K562 (cell line): ENCODE results near the gene PROK1. TPM values are rescaled to one million over a fixed set of nuclear protein-coding genes. Genes with fewer than 3 reads are reported as not detected.

Experiments
- ATAC-seq: fragments of 200-7000 bp; cut with Tn5 transposase; 3 replicates; pipeline ENCODE4 v1.9.1; 2020; ENCODE audit warnings: moderate library complexity
- BruUV-seq: library from RNA; stranded (reverse); fragments of 400-500 nt; replicated peaks from 2 replicates; lab custom pipeline; 2021; lab: Mats Ljungman, UMichigan
- CTCF ChIA-PET: fragments of 300-600 bp; formaldehyde crosslinking; extraction: SDS; loops from one replicate; lab custom pipeline; 2021; ENCODE audit warnings: low intra/inter-chr PET ratio; lab: Yijun Ruan, JAX
- POLR2A ChIA-PET: fragments of 300-600, 350-650 bp; sonication (Branson Sonifier 250); formaldehyde crosslinking; extraction: SDS; loops from one replicate; lab custom pipeline; 2021; ENCODE audit warnings: antibody characterized with exemption, inconsistent platforms; lab: Yijun Ruan, JAX
- DNase-seq, 4 experiments: peaks; one replicate each; pipeline versions ENCODE4 v3.0.0 to v3.0.0-alpha.2; 2011 to 2018; ENCODE audit warnings: low spot score in 3 of 4, mixed read lengths in 3 of 4; ENCODE audit errors: extremely low read depth in 1 of 4
- FAIRE-seq: peaks from 2 replicates; lab custom pipeline; 2011; peaks lifted over from hg19 to GRCh38; lab: Jason Lieb, UNC
- H2AFZ ChIP-seq: 2 replicates; pipeline ENCODE4 v1.6.0; 2011; ENCODE audit warnings: low read depth, low read length, control low read depth, inconsistent platforms
- H3K27ac ChIP-seq: fragments of 200-600 bp; 3 replicates; pipeline ENCODE4 v1.8.0; 2011; ENCODE audit warnings: low read depth, mild to moderate bottlenecking, control low read depth, inconsistent platforms, low read length, moderate library complexity, mixed read lengths; ENCODE audit errors: extremely low read depth
- H3K27me3 ChIP-seq, 2 experiments: fragments of 300-600 bp in 1 of 2; 2 replicates in 1 of 2; 3 replicates in 1 of 2; pipeline versions ENCODE4 v1.6.0 to v1.8.0; 2011; ENCODE audit warnings: inconsistent platforms in 2 of 2, low read length in 2 of 2, mild to moderate bottlenecking in 1 of 2, mixed read lengths in 1 of 2, moderate library complexity in 1 of 2; ENCODE audit not compliant: control insufficient read depth in 2 of 2, insufficient read depth in 2 of 2
- H3K36me3 ChIP-seq: fragments of 300-600 bp; 3 replicates; pipeline ENCODE4 v1.8.0; 2011; ENCODE audit warnings: mild to moderate bottlenecking, low read length, inconsistent platforms; ENCODE audit not compliant: control insufficient read depth, insufficient read depth
- H3K4me1 ChIP-seq, 2 experiments: fragments of 200-600 bp in 1 of 2; replicated peaks in 1 of 2; 2 replicates in 1 of 2; 3 replicates in 1 of 2; pipeline versions ENCODE4 v1.5.1 to v1.8.0; 2011; ENCODE audit warnings: inconsistent platforms in 2 of 2, low read length in 2 of 2, mild to moderate bottlenecking in 1 of 2, mixed read lengths in 1 of 2, moderate library complexity in 1 of 2; ENCODE audit not compliant: control insufficient read depth in 2 of 2, insufficient read depth in 2 of 2
- H3K4me2 ChIP-seq: 2 replicates; pipeline ENCODE4 v1.6.1; 2011; ENCODE audit warnings: low read length, control low read depth, inconsistent platforms, mixed read lengths; ENCODE audit not compliant: insufficient read depth
- H3K4me3 ChIP-seq: fragments of 200-600 bp; sonication (generic), shearing (Covaris generic); 2 replicates; pipeline ENCODE4 v1.5.1; 2016; ENCODE audit warnings: control low read depth, inconsistent platforms
- H3K79me2 ChIP-seq: fragments of 200-600 bp; 3 replicates; pipeline ENCODE4 v1.8.0; 2011; ENCODE audit warnings: low read length, inconsistent platforms; ENCODE audit not compliant: control insufficient read depth, insufficient read depth
- H3K9ac ChIP-seq, 2 experiments: 2 replicates each; pipeline versions ENCODE4 v1.6.0 to v1.6.1; 2011; ENCODE audit warnings: low read depth in 2 of 2, low read length in 2 of 2, control low read depth in 1 of 2, inconsistent platforms in 1 of 2, mild to moderate bottlenecking in 1 of 2, mixed read lengths in 1 of 2; ENCODE audit not compliant: insufficient read depth in 1 of 2
- H3K9me1 ChIP-seq: one replicate; pipeline ENCODE4 v1.6.0; 2011; ENCODE audit warnings: inconsistent platforms, mild to moderate bottlenecking, low read length, moderate library complexity; ENCODE audit not compliant: control insufficient read depth, insufficient read depth
- H3K9me3 ChIP-seq: replicated peaks from 2 replicates; pipeline ENCODE4 v1.5.1; 2011; ENCODE audit warnings: low read depth, low read length, inconsistent platforms; ENCODE audit not compliant: control insufficient read depth, insufficient read depth
- H4K20me1 ChIP-seq: replicated peaks from 2 replicates; pipeline ENCODE4 v1.6.1; 2011; ENCODE audit warnings: low read length, inconsistent platforms, mixed read lengths; ENCODE audit not compliant: control insufficient read depth, insufficient read depth
- CTBP1 ChIP-seq: fragments of 450-650 bp; IDR thresholded peaks from 2 replicates; pipeline ENCODE4 v1.6.1; 2016; ENCODE audit warnings: borderline replicate concordance
- IFI16 ChIP-seq: fragments of 250-450 bp; sonication (Bioruptor Pico); IDR thresholded peaks from 2 replicates; pipeline ENCODE4 v2.1.2; 2022; ENCODE audit warnings: mild to moderate bottlenecking, inconsistent platforms
- KLF10 ChIP-seq: fragments of 250-450 bp; sonication (Bioruptor Pico); IDR thresholded peaks from 2 replicates; pipeline ENCODE4 v1.6.1; 2021; ENCODE audit warnings: matching md5 sums
- MCM2 ChIP-seq: fragments of 450-650 bp; IDR thresholded peaks from 2 replicates; pipeline ENCODE4 v1.6.1; 2017; ENCODE audit warnings: low read depth, mild to moderate bottlenecking
- NONO ChIP-seq, 2 experiments: fragments of 200-400 bp in 1 of 2; fragments of 450-650 bp in 1 of 2; formaldehyde crosslinking in 1 of 2; IDR thresholded peaks; 2 replicates each; pipeline ENCODE4 v1.6.1; 2017; ENCODE audit warnings: low read depth in 2 of 2, mild to moderate bottlenecking in 2 of 2, moderate library complexity in 2 of 2, low read length in 1 of 2
- RBFOX2 ChIP-seq: fragments of 200-400 bp; formaldehyde crosslinking; IDR thresholded peaks from 2 replicates; pipeline ENCODE4 v1.6.1; 2017; ENCODE audit warnings: low read depth, mild to moderate bottlenecking, low read length, moderate library complexity
- SAP30 ChIP-seq: fragments of 200-600 bp; sonication (generic); IDR thresholded peaks from 2 replicates; pipeline ENCODE4 v1.6.1; 2012; ENCODE audit warnings: borderline replicate concordance, low read depth, mild to moderate bottlenecking, moderate library complexity, low read length, control low read depth, inconsistent platforms; ENCODE audit not compliant: insufficient read depth, poor library complexity, severe bottlenecking
- SOX6 ChIP-seq: fragments of 450-650 bp; IDR thresholded peaks from 2 replicates; pipeline ENCODE4 v1.6.1; 2014; ENCODE audit warnings: mild to moderate bottlenecking
- ZBTB8A ChIP-seq: fragments of 450-650 bp; IDR thresholded peaks from 2 replicates; pipeline ENCODE4 v1.6.1; 2018; ENCODE audit warnings: mild to moderate bottlenecking, moderate library complexity; ENCODE audit not compliant: partially characterized antibody
- ZNF23 ChIP-seq: fragments of 250-450 bp; sonication (Bioruptor Pico); IDR thresholded peaks from 2 replicates; pipeline ENCODE4 v1.4.0; 2020; ENCODE audit warnings: mild to moderate bottlenecking
- WGBS: fragments of 100-300 bp; shearing (Covaris generic); methylation state at CpG from one replicate; pipeline ENCODE4 v1.1.6; 2016; ENCODE audit warnings: low coverage, mixed read lengths; ENCODE audit not compliant: insufficient coverage; ENCODE audit errors: missing lambda C conversion rate; 5-methylcytosine and 5-hydroxymethylcytosine counted together
- in situ Hi-C: fragments of 300-500 bp; cut with MboI; formaldehyde crosslinking; loops from 4 replicates; pipeline ENCODE4 v1.15.0; 2018; ENCODE audit warnings: inconsistent platforms, mixed read lengths
- intact Hi-C: fragments of 100-400 bp; cut with micrococcal nuclease; formaldehyde crosslinking; loops from 2 replicates; pipeline ENCODE4 v1.14.2; 2022
- polyA plus RNA-seq, 8 experiments: library from polyadenylated mRNA; depleted of rRNA in 4 of 8; stranded (reverse) in 5 of 8; unstranded in 3 of 8; fragments of >200 nt; fragmentation: Nextera tagmentation in 2 of 8; fragmentation: Illumina TruSeq in 1 of 8; extraction: Ambion mirVana in 2 of 8; extraction: Trizol in 1 of 8; gene quantifications; 2 replicates each; pipeline versions ENCODE4 v1.2.1 to v1.2.3, GENCODE V29; 2011 to 2014; ENCODE audit warnings: inconsistent platforms in 1 of 8, missing spikeins in 1 of 8
- total RNA-seq, 7 experiments: library from RNA; depleted of rRNA in 6 of 7; stranded (reverse); fragments of >200 nt in 6 of 7; fragmentation: Illumina TruSeq in 2 of 7; extraction: Trizol in 2 of 7; gene quantifications; 2 replicates each; pipeline versions ENCODE4 v1.2.1 to v1.2.3, GENCODE V29; 2011 to 2021; ENCODE audit warnings: low replicate concordance in 1 of 7
- TF ChIP-seq, protein P1 (sequence below): fragments of 250-450 bp; sonication (Bioruptor Pico); IDR thresholded peaks from 2 replicates; pipeline ENCODE4 v1.4.0; 2020; ENCODE audit warnings: mild to moderate bottlenecking, moderate library complexity, borderline replicate concordance
- TF ChIP-seq, protein P2 (sequence below): fragments of 250-450 bp; sonication (Bioruptor Pico); IDR thresholded peaks from 2 replicates; pipeline ENCODE4 v1.4.0; 2020; ENCODE audit warnings: mild to moderate bottlenecking

PROK1 gene
- total and polyA plus RNA-seq, 9 of the 15 experiments (the other 6 are each of a cell fraction or from before 2014, with no cell fraction given): 0.15 TPM; not detected in 8

GRCh38 chr1:110504226-110504625 lies 53.3 kb downstream of the PROK1 start (continued):
- TF ChIP-seq, protein P1, sequence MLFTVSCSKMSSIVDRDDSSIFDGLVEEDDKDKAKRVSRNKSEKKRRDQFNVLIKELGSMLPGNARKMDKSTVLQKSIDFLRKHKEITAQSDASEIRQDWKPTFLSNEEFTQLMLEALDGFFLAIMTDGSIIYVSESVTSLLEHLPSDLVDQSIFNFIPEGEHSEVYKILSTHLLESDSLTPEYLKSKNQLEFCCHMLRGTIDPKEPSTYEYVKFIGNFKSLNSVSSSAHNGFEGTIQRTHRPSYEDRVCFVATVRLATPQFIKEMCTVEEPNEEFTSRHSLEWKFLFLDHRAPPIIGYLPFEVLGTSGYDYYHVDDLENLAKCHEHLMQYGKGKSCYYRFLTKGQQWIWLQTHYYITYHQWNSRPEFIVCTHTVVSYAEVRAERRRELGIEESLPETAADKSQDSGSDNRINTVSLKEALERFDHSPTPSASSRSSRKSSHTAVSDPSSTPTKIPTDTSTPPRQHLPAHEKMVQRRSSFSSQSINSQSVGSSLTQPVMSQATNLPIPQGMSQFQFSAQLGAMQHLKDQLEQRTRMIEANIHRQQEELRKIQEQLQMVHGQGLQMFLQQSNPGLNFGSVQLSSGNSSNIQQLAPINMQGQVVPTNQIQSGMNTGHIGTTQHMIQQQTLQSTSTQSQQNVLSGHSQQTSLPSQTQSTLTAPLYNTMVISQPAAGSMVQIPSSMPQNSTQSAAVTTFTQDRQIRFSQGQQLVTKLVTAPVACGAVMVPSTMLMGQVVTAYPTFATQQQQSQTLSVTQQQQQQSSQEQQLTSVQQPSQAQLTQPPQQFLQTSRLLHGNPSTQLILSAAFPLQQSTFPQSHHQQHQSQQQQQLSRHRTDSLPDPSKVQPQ (CRISPR knock-in tag): no peak
- TF ChIP-seq, protein P2, sequence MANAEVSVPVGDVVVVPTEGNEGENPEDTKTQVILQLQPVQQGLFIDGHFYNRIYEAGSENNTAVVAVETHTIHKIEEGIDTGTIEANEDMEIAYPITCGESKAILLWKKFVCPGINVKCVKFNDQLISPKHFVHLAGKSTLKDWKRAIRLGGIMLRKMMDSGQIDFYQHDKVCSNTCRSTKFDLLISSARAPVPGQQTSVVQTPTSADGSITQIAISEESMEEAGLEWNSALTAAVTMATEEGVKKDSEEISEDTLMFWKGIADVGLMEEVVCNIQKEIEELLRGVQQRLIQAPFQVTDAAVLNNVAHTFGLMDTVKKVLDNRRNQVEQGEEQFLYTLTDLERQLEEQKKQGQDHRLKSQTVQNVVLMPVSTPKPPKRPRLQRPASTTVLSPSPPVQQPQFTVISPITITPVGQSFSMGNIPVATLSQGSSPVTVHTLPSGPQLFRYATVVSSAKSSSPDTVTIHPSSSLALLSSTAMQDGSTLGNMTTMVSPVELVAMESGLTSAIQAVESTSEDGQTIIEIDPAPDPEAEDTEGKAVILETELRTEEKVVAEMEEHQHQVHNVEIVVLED (CRISPR knock-in tag): no peak
- no peak for TF ChIP-seq IFI16 (CRISPR knock-in tag)
- no peak for TF ChIP-seq MCM2

- Histone ChIP-seq H3K79me2 (no peaks in the 10 kb centered on the region), H3K36me3 (no peaks in the 10 kb centered on the region), H3K9me3 (no peaks in the 10 kb centered on the region), H3K4me1 (no peaks in the 10 kb centered on the region), H3K4me3 (no peak overlapping the region), H3K9ac (no peak overlapping the region), H3K27ac (no peak overlapping the region), H3K4me2 (no peak overlapping the region), H4K20me1 (no peaks in the 10 kb centered on the region; the same call in none of the 2 replicates), H3K9me1 (no peaks in the 10 kb centered on the region), H2AFZ (no peak overlapping the region), H3K27me3 (peaks cover 39 to 79% of the 10 kb centered on the region in 2 experiments; a peak in 4 of 5 replicates)
- WGBS: 0% methylated on average over 3 of the region's 3 CpGs
- no peak for ATAC-seq
- intact Hi-C loops (no loop called here), in situ Hi-C loops (no loop called here)
- POLR2A ChIA-PET: interaction anchor here (0.9 kb wide), 1 partner anchor 20 kb away, joined by 3 read pairs; no protein-coding TSS in a partner anchor
- CTCF ChIA-PET: no interaction called here
- no TSS peak for BruUV-seq
- no peak for FAIRE-seq
- no peak for DNase-seq
- no peak for TF ChIP-seq NONO (IDR thresholded peaks at IDR 0.05; ENCODE audit: low read depth in 2 of 2, low read length in 1 of 2)
- TF ChIP-seq ZNF23: no peak
- TF ChIP-seq SAP30: no peak
- no peak for TF ChIP-seq CTBP1
- TF ChIP-seq SOX6: no peak
- no peak for TF ChIP-seq KLF10
- TF ChIP-seq ZBTB8A: no peak
- no peak for TF ChIP-seq RBFOX2
Observed at GRCh38 chr1:110505596-110505995, 54.6 kb downstream of the PROK1 start.
